Measurements from ENCODE around the gene CSF3.

DNA sequence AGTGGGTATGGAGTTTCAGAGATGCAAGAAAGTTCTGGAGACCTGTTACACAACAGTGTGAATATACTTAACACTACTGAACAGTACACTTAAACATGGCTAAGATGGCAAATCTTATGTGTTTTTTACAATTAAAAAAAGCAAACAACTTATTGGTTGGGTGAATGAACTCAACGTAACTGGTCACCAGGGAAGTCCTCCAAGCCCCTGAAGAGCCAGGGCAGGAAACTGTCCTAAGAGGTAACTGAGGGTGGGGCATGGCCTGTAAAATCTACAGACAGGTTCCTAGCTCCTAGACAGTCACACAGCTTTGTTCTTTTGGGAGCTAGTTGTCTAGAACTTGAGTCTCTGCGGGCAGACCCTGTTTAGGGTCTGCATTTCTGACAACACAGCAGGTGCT lies 10.3 kb downstream of the CSF3 start:
- TF ChIP-seq, protein P1, sequence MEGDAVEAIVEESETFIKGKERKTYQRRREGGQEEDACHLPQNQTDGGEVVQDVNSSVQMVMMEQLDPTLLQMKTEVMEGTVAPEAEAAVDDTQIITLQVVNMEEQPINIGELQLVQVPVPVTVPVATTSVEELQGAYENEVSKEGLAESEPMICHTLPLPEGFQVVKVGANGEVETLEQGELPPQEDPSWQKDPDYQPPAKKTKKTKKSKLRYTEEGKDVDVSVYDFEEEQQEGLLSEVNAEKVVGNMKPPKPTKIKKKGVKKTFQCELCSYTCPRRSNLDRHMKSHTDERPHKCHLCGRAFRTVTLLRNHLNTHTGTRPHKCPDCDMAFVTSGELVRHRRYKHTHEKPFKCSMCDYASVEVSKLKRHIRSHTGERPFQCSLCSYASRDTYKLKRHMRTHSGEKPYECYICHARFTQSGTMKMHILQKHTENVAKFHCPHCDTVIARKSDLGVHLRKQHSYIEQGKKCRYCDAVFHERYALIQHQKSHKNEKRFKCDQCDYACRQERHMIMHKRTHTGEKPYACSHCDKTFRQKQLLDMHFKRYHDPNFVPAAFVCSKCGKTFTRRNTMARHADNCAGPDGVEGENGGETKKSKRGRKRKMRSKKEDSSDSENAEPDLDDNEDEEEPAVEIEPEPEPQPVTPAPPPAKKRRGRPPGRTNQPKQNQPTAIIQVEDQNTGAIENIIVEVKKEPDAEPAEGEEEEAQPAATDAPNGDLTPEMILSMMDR (IDR thresholded peaks at IDR 0.05), result no peak
- TF ChIP-seq POLR2A (IDR thresholded peaks at IDR 0.05), result no peak

Data from adrenal gland (tissue), 5 donors.